HepG2 (cell line): ENCODE measurements around the gene SHROOM1. TPM values are rescaled to one million over a fixed set of nuclear protein-coding genes. Genes with fewer than 3 reads are reported as not detected.

Experiments
- ATAC-seq: fragments of 200-7000 bp; cut with Tn5 transposase; 3 replicates; pipeline ENCODE4 v1.9.1; 2020; ENCODE audit warnings: mild to moderate bottlenecking, moderate library complexity
- BruUV-seq: library from RNA; stranded (reverse); fragments of 400-500 nt; replicated peaks from 2 replicates; lab custom pipeline; 2021; lab: Mats Ljungman, UMichigan
- CTCF ChIA-PET: fragments of 300-600 bp; formaldehyde crosslinking; extraction: SDS; loops from one replicate; lab custom pipeline; 2021; ENCODE audit warnings: low total read pairs, inconsistent platforms, low intra/inter-chr PET ratio; lab: Yijun Ruan, JAX
- POLR2A ChIA-PET: fragments of 350-600 bp; sonication (Branson Sonifier 250); formaldehyde crosslinking; loops from one replicate; lab custom pipeline; 2020; ENCODE audit warnings: antibody characterized with exemption, inconsistent platforms; lab: Yijun Ruan, JAX
- DNase-seq: peaks from one replicate; pipeline ENCODE4 v3.0.0-alpha.2; 2015; ENCODE audit warnings: low spot score
- FAIRE-seq: peaks from 3 replicates; lab custom pipeline; 2011; peaks lifted over from hg19 to GRCh38; lab: Jason Lieb, UNC
- H2AFZ ChIP-seq: one replicate; pipeline ENCODE4 v1.6.1; 2011; ENCODE audit warnings: low read length, inconsistent platforms
- H3K27ac ChIP-seq: fragments of 300-600 bp; 3 replicates; pipeline ENCODE4 v1.8.0; 2011; ENCODE audit warnings: mixed run types, mild to moderate bottlenecking, mixed read lengths, low read length, inconsistent platforms; ENCODE audit not compliant: insufficient read depth; ENCODE audit errors: extremely low read length
- H3K27me3 ChIP-seq, 2 experiments: fragments of 200-600 bp in 1 of 2; 2 replicates in 1 of 2; 3 replicates in 1 of 2; pipeline versions ENCODE4 v1.6.0 to v1.8.0; 2011; ENCODE audit warnings: low read length in 2 of 2, mild to moderate bottlenecking in 2 of 2, moderate library complexity in 2 of 2, inconsistent platforms in 1 of 2; ENCODE audit not compliant: insufficient read depth in 2 of 2, control insufficient read depth in 1 of 2
- H3K36me3 ChIP-seq, 2 experiments: fragments of 200-600 bp in 1 of 2; replicated peaks in 1 of 2; 2 replicates in 1 of 2; 3 replicates in 1 of 2; pipeline versions ENCODE4 v1.5.1 to v1.8.0; 2011; ENCODE audit warnings: low read length in 2 of 2, inconsistent platforms in 1 of 2; ENCODE audit not compliant: insufficient read depth in 2 of 2, control insufficient read depth in 1 of 2
- H3K4me1 ChIP-seq: 2 replicates; pipeline ENCODE4 v1.5.1; 2012; ENCODE audit warnings: low read length, inconsistent platforms; ENCODE audit not compliant: insufficient read depth
- H3K4me2 ChIP-seq: 2 replicates; pipeline ENCODE4 v1.6.0; 2011; ENCODE audit warnings: low read depth, low read length, inconsistent platforms
- H3K4me3 ChIP-seq, 3 experiments: fragments of 200-600 bp in 1 of 3; sonication (generic), shearing (Covaris generic) in 1 of 3; replicated peaks in 1 of 3; 2 replicates each; pipeline ENCODE4 v1.5.1; 2011 to 2016; ENCODE audit warnings: low read length in 3 of 3, inconsistent platforms in 2 of 3, low read depth in 2 of 3, mild to moderate bottlenecking in 2 of 3, control low read depth in 1 of 3, mixed read lengths in 1 of 3; ENCODE audit not compliant: insufficient read depth in 1 of 3
- H3K79me2 ChIP-seq: one replicate; pipeline ENCODE4 v1.6.1; 2011; ENCODE audit warnings: low read length, inconsistent platforms; ENCODE audit not compliant: insufficient read depth
- H3K9ac ChIP-seq: 2 replicates; pipeline ENCODE4 v1.6.0; 2011; ENCODE audit warnings: mild to moderate bottlenecking, low read depth, low read length, inconsistent platforms; ENCODE audit not compliant: insufficient read depth
- H3K9me3 ChIP-seq: 2 replicates; pipeline ENCODE4 v1.5.1; 2012; ENCODE audit warnings: mild to moderate bottlenecking, low read length
- H4K20me1 ChIP-seq: 2 replicates; pipeline ENCODE4 v1.6.0; 2011; ENCODE audit warnings: inconsistent platforms, mild to moderate bottlenecking, low read length, moderate library complexity; ENCODE audit not compliant: insufficient read depth
- CENPBD1 ChIP-seq: sonication (generic); formaldehyde crosslinking; IDR thresholded peaks from 2 replicates; pipeline ENCODE4 v1.8.0; 2022; ENCODE audit warnings: missing genetic modification reagents, low read depth, mild to moderate bottlenecking, borderline replicate concordance
- FOXA1 ChIP-seq, 2 experiments: fragments of 450-650 bp in 1 of 2; sonication (generic) in 1 of 2; formaldehyde crosslinking in 1 of 2; IDR thresholded peaks; 2 replicates each; pipeline versions ENCODE4 v1.4.0 to v1.6.1; 2016 to 2020; ENCODE audit warnings: missing genetic modification reagents in 1 of 2
- GATAD2A ChIP-seq: IDR thresholded peaks from 2 replicates; pipeline ENCODE4 v1.6.1; 2016
- GLI4 ChIP-seq: sonication (generic); formaldehyde crosslinking; IDR thresholded peaks from 2 replicates; pipeline ENCODE4 v1.5.1; 2020; ENCODE audit warnings: missing genetic modification reagents, mild to moderate bottlenecking, moderate library complexity, borderline replicate concordance
- HDAC2 ChIP-seq: sonication (generic); formaldehyde crosslinking; IDR thresholded peaks from 2 replicates; pipeline ENCODE4 v1.4.0; 2020; ENCODE audit warnings: missing genetic modification reagents
- HMG20A ChIP-seq: IDR thresholded peaks from 2 replicates; pipeline ENCODE4 v1.6.1; 2016; ENCODE audit warnings: borderline replicate concordance
- KAT2B ChIP-seq: fragments of 150-350 bp; IDR thresholded peaks from 2 replicates; pipeline ENCODE4 v1.6.1; 2014; ENCODE audit warnings: low read depth, low read length, borderline replicate concordance
- KLF16 ChIP-seq, 2 experiments: sonication (generic) in 1 of 2; formaldehyde crosslinking in 1 of 2; IDR thresholded peaks; 2 replicates each; pipeline versions ENCODE4 v1.6.1 to v1.8.0; 2016 to 2023; ENCODE audit warnings: missing genetic modification reagents in 2 of 2, missing compliant biosample characterization in 1 of 2
- MED1 ChIP-seq: sonication (generic); formaldehyde crosslinking; IDR thresholded peaks from 2 replicates; pipeline ENCODE4 v1.4.0; 2020; ENCODE audit warnings: missing genetic modification reagents
- MIER3 ChIP-seq: IDR thresholded peaks from 2 replicates; pipeline ENCODE4 v1.6.1; 2016; ENCODE audit warnings: missing compliant biosample characterization, borderline replicate concordance
- MXD1 ChIP-seq: sonication (generic); formaldehyde crosslinking; IDR thresholded peaks from 2 replicates; pipeline ENCODE4 v1.4.0; 2020; ENCODE audit warnings: mild to moderate bottlenecking, missing genetic modification reagents
- NCOR1 ChIP-seq: fragments of 200-600 bp; sonication (generic); IDR thresholded peaks from 2 replicates; pipeline ENCODE4 v1.7.0; 2017; ENCODE audit warnings: antibody characterized with exemption, low read length, borderline replicate concordance
- PLSCR1 ChIP-seq: sonication (generic); formaldehyde crosslinking; IDR thresholded peaks from 2 replicates; pipeline ENCODE4 v1.5.0; 2020; ENCODE audit warnings: missing genetic modification reagents, mild to moderate bottlenecking, borderline replicate concordance
- RFX3 ChIP-seq: IDR thresholded peaks from 2 replicates; pipeline ENCODE4 v1.6.1; 2016; ENCODE audit warnings: missing biosample characterization, missing genetic modification reagents
- YY1 ChIP-seq: IDR thresholded peaks from 2 replicates; pipeline ENCODE4 v1.6.1; 2011; ENCODE audit warnings: low read length, low read depth, moderate library complexity, mild to moderate bottlenecking; ENCODE audit not compliant: insufficient read depth, insufficient replicate concordance
- ZMAT5 ChIP-seq: sonication (generic); formaldehyde crosslinking; IDR thresholded peaks from 2 replicates; pipeline ENCODE4 v1.5.0; 2020; ENCODE audit warnings: mild to moderate bottlenecking, low read depth, missing genetic modification reagents, borderline replicate concordance
- ZNF281 ChIP-seq: sonication (generic); formaldehyde crosslinking; IDR thresholded peaks from 2 replicates; pipeline ENCODE4 v1.4.0; 2020; ENCODE audit warnings: missing genetic modification reagents, borderline replicate concordance
- ZNF776 ChIP-seq: sonication (generic); formaldehyde crosslinking; IDR thresholded peaks from 2 replicates; pipeline ENCODE4 v1.4.0; 2020; ENCODE audit warnings: mild to moderate bottlenecking, missing genetic modification reagents
- ZNF841 ChIP-seq: sonication (generic); formaldehyde crosslinking; IDR thresholded peaks from 2 replicates; pipeline ENCODE4 v1.8.1; 2023; ENCODE audit warnings: missing genetic modification reagents, borderline replicate concordance
- WGBS: methylation state at CpG from one replicate; pipeline ENCODE4 v1.1.6; 2017; ENCODE audit warnings: low lambda C conversion rate; 5-methylcytosine and 5-hydroxymethylcytosine counted together
- in situ Hi-C: cut with HindIII; loops from 2 replicates; pipeline ENCODE4 v1.10.0; 2017; ENCODE audit warnings: low pct_unique_long_range_greater_than_20kb; ENCODE audit not compliant: extremely low pct_ligation_motif_present
- intact Hi-C: fragments of 100-400 bp; cut with micrococcal nuclease; formaldehyde crosslinking; loops from one replicate; pipeline ENCODE4 v1.10.0; 2022; ENCODE audit not compliant: unreplicated experiment
- polyA plus RNA-seq, 8 experiments: library from polyadenylated mRNA; depleted of rRNA in 3 of 8; stranded (reverse) in 7 of 8; unstranded in 1 of 8; fragments of >200 nt; fragmentation: Illumina TruSeq in 4 of 8; extraction: Trizol in 4 of 8; gene quantifications; 2 replicates each; pipeline versions ENCODE4 v1.2.1 to v1.2.3, GENCODE V29; 2011 to 2016; ENCODE audit warnings: low read depth in 4 of 8, missing spikeins in 1 of 8, mixed read lengths in 1 of 8; ENCODE audit not compliant: insufficient read depth in 1 of 8
- total RNA-seq, 5 experiments: library from RNA; depleted of rRNA; stranded (reverse); fragments of >200 nt; fragmentation: Illumina TruSeq; extraction: Trizol; gene quantifications; 2 replicates each; pipeline ENCODE4 v1.2.3, GENCODE V29; 2016; ENCODE audit warnings: low read depth in 1 of 5

Gene SHROOM1
- total and polyA plus RNA-seq, 2 of the 13 experiments (the other 11 are each of a cell fraction or from before 2014, with no cell fraction given), result 18.2 to 25.7 TPM

GRCh38 chr5:132808866-132809265 is 21.6 kb downstream of the SHROOM1 start (continued):
- no peak for TF ChIP-seq CENPBD1 (CRISPR knock-in tag)
- no peak for TF ChIP-seq ZMAT5 (CRISPR knock-in tag)
- TF ChIP-seq NCOR1, result no peak
- TF ChIP-seq ZNF841 (CRISPR knock-in tag), result no peak
- no peak for TF ChIP-seq RFX3 (CRISPR knock-in tag)
- no peak for TF ChIP-seq GLI4

- Histone ChIP-seq H3K27ac (peak overlapping the region; percentile 100), H3K79me2 (peaks cover 12% of the 10 kb centered on the region), H3K36me3 (no peaks in the 10 kb centered on the region), H3K4me1 (peaks cover 59% of the 10 kb centered on the region), H3K9ac (peak overlapping the region; percentile 27; the same call in 1 of the 2 replicates), H3K4me3 (peak overlapping the region in 1 of 3 experiments; percentile 17; a peak in 1 of 6 replicates), H4K20me1 (no peaks in the 10 kb centered on the region), H3K27me3 (no peaks in the 10 kb centered on the region; a peak in 1 of 5 replicates), H3K9me3 (no peaks in the 10 kb centered on the region), H2AFZ (no peak overlapping the region), H3K4me2 (peak overlapping the region; percentile 52)
- intact Hi-C loops, result no loop called here
- WGBS, result 0% methylated on average over 2 of the region's 2 CpGs
- ATAC-seq (peak; percentile 18; the same call in 2 of the 3 replicates), DNase-seq (peak; percentile 65), FAIRE-seq (peak; percentile 89)
- in situ Hi-C loops, result no loop called here
- ChIA-PET POLR2A (interaction anchor here (2.0 to 5.8 kb wide), 4 partner anchors 11 to 71 kb away, joined by 13 to 176 read pairs (median 36); partner anchors contain the start of genes KIF3A and SHROOM1), CTCF (interaction anchor here (2.6 kb wide), 1 partner anchor 12 kb away, joined by 54 read pairs; no protein-coding TSS in a partner anchor)
- BruUV-seq, result no TSS peak
- no peak for TF ChIP-seq ZNF281
- TF ChIP-seq MIER3 (CRISPR knock-in tag), result no peak
- no peak for TF ChIP-seq FOXA1 (IDR thresholded peaks at IDR 0.05)
- TF ChIP-seq FOXA1 (CRISPR knock-in tag; IDR thresholded peaks at IDR 0.05), result peak; percentile 41
- TF ChIP-seq GATAD2A (CRISPR knock-in tag), result 0 out of 2 replicates have a peak, but pooled peaks have one; percentile 43
- peak; percentile 38; the same call in 1 of the 2 replicates for TF ChIP-seq HMG20A (CRISPR knock-in tag)
- TF ChIP-seq PLSCR1 (CRISPR knock-in tag), result no peak
- TF ChIP-seq ZNF776, result no peak
- 0 out of 4 replicates have a peak, but pooled peaks of 1 of the 2 experiments have one; percentile 21 for TF ChIP-seq KLF16 (CRISPR knock-in tag; IDR thresholded peaks at IDR 0.05)
- no peak for TF ChIP-seq KAT2B
- TF ChIP-seq HDAC2, result peak; percentile 39; the same call in 1 of the 2 replicates
- no peak for TF ChIP-seq YY1
- peak; percentile 27; the same call in 1 of the 2 replicates for TF ChIP-seq MED1 (CRISPR knock-in tag)
- TF ChIP-seq MXD1 (CRISPR knock-in tag), result no peak
Observed at GRCh38 chr5:132808448-132808847, 22.0 kb downstream of the SHROOM1 start.
